HepG2 (cell line): ENCODE results near the gene CFAP221.

ENCODE experiments used
- ATF7 ChIP-seq, 2 experiments: fragments of 450-650 bp in 1 of 2; sonication (generic) in 1 of 2; formaldehyde crosslinking in 1 of 2; IDR thresholded peaks; 2 replicates each; pipeline versions ENCODE4 v1.4.0 to v1.6.1; 2016 to 2020; ENCODE audit warnings: antibody characterized with exemption in 1 of 2, mild to moderate bottlenecking in 1 of 2, missing genetic modification reagents in 1 of 2
- E2F1 ChIP-seq: sonication (generic); formaldehyde crosslinking; IDR thresholded peaks from 2 replicates; pipeline ENCODE4 v1.5.0; 2020; ENCODE audit warnings: missing genetic modification reagents
- HOXA7 ChIP-seq: sonication (generic); formaldehyde crosslinking; IDR thresholded peaks from 2 replicates; pipeline ENCODE4 v1.8.1; 2022; ENCODE audit warnings: mild to moderate bottlenecking, missing genetic modification reagents, moderate library complexity
- MYC ChIP-seq: sonication (generic); formaldehyde crosslinking; IDR thresholded peaks from 2 replicates; pipeline ENCODE4 v1.9.0; 2021; ENCODE audit warnings: missing genetic modification reagents, borderline replicate concordance
- NCOR1 ChIP-seq: fragments of 200-600 bp; sonication (generic); IDR thresholded peaks from 2 replicates; pipeline ENCODE4 v1.7.0; 2017; ENCODE audit warnings: antibody characterized with exemption, low read length, borderline replicate concordance
- PRDM10 ChIP-seq: sonication (generic); formaldehyde crosslinking; IDR thresholded peaks from 2 replicates; pipeline ENCODE4 v1.4.0; 2020; ENCODE audit warnings: low read depth, missing genetic modification reagents
- RELA ChIP-seq: sonication (generic); formaldehyde crosslinking; IDR thresholded peaks from 2 replicates; pipeline ENCODE4 v1.4.0; 2020; ENCODE audit warnings: missing genetic modification reagents
- SOX6 ChIP-seq, 2 experiments: fragments of 450-650 bp in 1 of 2; sonication (generic) in 1 of 2; formaldehyde crosslinking in 1 of 2; IDR thresholded peaks; 2 replicates each; pipeline versions ENCODE4 v1.4.0 to v1.6.1; 2017 to 2020; ENCODE audit warnings: antibody characterized with exemption in 1 of 2, mild to moderate bottlenecking in 1 of 2, missing genetic modification reagents in 1 of 2
- ZFP41 ChIP-seq: sonication (generic); formaldehyde crosslinking; IDR thresholded peaks from 2 replicates; pipeline ENCODE4 v1.4.0; 2020; ENCODE audit warnings: mild to moderate bottlenecking, missing genetic modification reagents, borderline replicate concordance
- ZNF3 ChIP-seq: IDR thresholded peaks from 2 replicates; pipeline ENCODE4 v1.7.0; 2017; ENCODE audit warnings: inconsistent platforms
- ZNF354B ChIP-seq: sonication (generic); formaldehyde crosslinking; IDR thresholded peaks from 2 replicates; pipeline ENCODE4 v1.8.0; 2022; ENCODE audit warnings: mild to moderate bottlenecking, missing genetic modification reagents
- ZNF530 ChIP-seq: sonication (generic); formaldehyde crosslinking; IDR thresholded peaks from 2 replicates; pipeline ENCODE4 v1.5.0; 2020; ENCODE audit warnings: low read depth, mild to moderate bottlenecking, missing genetic modification reagents

- no peak for TF ChIP-seq ZNF354B (CRISPR knock-in tag)
- TF ChIP-seq E2F1: no peak
- no peak for TF ChIP-seq SOX6 (IDR thresholded peaks at IDR 0.05)
- no peak for TF ChIP-seq SOX6 (CRISPR knock-in tag; IDR thresholded peaks at IDR 0.05)
- TF ChIP-seq RELA (CRISPR knock-in tag): no peak
- no peak for TF ChIP-seq ATF7 (IDR thresholded peaks at IDR 0.05)
- TF ChIP-seq ATF7 (CRISPR knock-in tag; IDR thresholded peaks at IDR 0.05): no peak
- no peak for TF ChIP-seq ZNF3 (CRISPR knock-in tag)
- TF ChIP-seq PRDM10 (CRISPR knock-in tag): no peak
- no peak for TF ChIP-seq NCOR1
- TF ChIP-seq HOXA7 (CRISPR knock-in tag): no peak
- TF ChIP-seq ZFP41: no peak
- no peak for TF ChIP-seq ZNF530 (CRISPR knock-in tag)
- no peak for TF ChIP-seq MYC (CRISPR knock-in tag)
These were observed 64.3 kb downstream of the CFAP221 start for GRCh38 chr2:119608553-119608952.
